ENCODE measurements around the gene PROCA1. TPM values are rescaled to one million over a fixed set of nuclear protein-coding genes. Genes with fewer than 3 reads are reported as not detected.

PROCA1 gene
- total RNA-seq, 1 donor from 2014 or later = 12.5 TPM

- peak overlapping the region; percentile 78 for H3K4me3 ChIP-seq
- no peak overlapping the region for H3K9ac ChIP-seq
- H4K20me1 ChIP-seq (ENCODE audit: low read depth) = peaks cover 67% of the 10 kb centered on the region
- H3K4me1 ChIP-seq = peaks cover 16% of the 10 kb centered on the region
- H3K27ac ChIP-seq = peak overlapping the region; percentile 41
- H3K4me3 Mint-ChIP-seq = peak overlapping the region; percentile 91
- H3K4me1 Mint-ChIP-seq = peaks cover 31% of the 10 kb centered on the region
- no peaks in the 10 kb centered on the region for H3K9me3 Mint-ChIP-seq
- peak overlapping the region; percentile 89 for H3K27ac Mint-ChIP-seq
- H3K79me2 ChIP-seq (ENCODE audit: low read depth) = peaks cover 55% of the 10 kb centered on the region
- TF ChIP-seq EZH2phosphoT487 (IDR thresholded peaks at IDR 0.05) (no peak), CTCF (IDR thresholded peaks at IDR 0.05) (no peak), EZH2 (IDR thresholded peaks at IDR 0.05) (no peak)
- peaks cover 4% of the 10 kb centered on the region for H3K36me3 Mint-ChIP-seq
- no peaks in the 10 kb centered on the region for H3K9me3 ChIP-seq (ENCODE audit: low read depth)
- H3K4me2 ChIP-seq = peak overlapping the region; percentile 88
- H3K27me3 ChIP-seq = no peaks in the 10 kb centered on the region
- peaks cover 82% of the 10 kb centered on the region for H3F3A ChIP-seq (ENCODE audit: low read depth)
- H2AFZ ChIP-seq (replicated peaks) = no peak overlapping the region
- DNase-seq (ENCODE audit: low spot score) = peak; percentile 63
- peaks cover 7% of the 10 kb centered on the region for H3K36me3 ChIP-seq
- peaks cover 4% of the 10 kb centered on the region for H3K27me3 Mint-ChIP-seq (ENCODE audit: insufficient read depth, low read depth)
These were observed 34.9 kb upstream of the PROCA1 start for GRCh38 chr17:28746611-28747050.

- H3K4me2 ChIP-seq = peak overlapping the region; percentile 88
- peak overlapping the region; percentile 100 for H3K27ac ChIP-seq
- peaks cover 64% of the 10 kb centered on the region for H4K20me1 ChIP-seq (ENCODE audit: low read depth)
- no peak overlapping the region for H3K9ac ChIP-seq
- Mint-ChIP-seq H3K27ac (peak overlapping the region; percentile 53), H3K27me3 (ENCODE audit: insufficient read depth, low read depth) (peaks cover 4% of the 10 kb centered on the region), H3K4me3 (peak overlapping the region; percentile 91), H3K9me3 (no peaks in the 10 kb centered on the region), H3K36me3 (peaks cover 4% of the 10 kb centered on the region), H3K4me1 (peaks cover 31% of the 10 kb centered on the region)
- no peaks in the 10 kb centered on the region for H3K9me3 ChIP-seq (ENCODE audit: low read depth)
- no peak for DNase-seq (ENCODE audit: low spot score)
- H3K27me3 ChIP-seq = no peaks in the 10 kb centered on the region
- H3K36me3 ChIP-seq = peaks cover 7% of the 10 kb centered on the region
- peaks cover 16% of the 10 kb centered on the region for H3K4me1 ChIP-seq
- no peak for TF ChIP-seq EZH2phosphoT487 (IDR thresholded peaks at IDR 0.05)
- no peak for TF ChIP-seq CTCF (IDR thresholded peaks at IDR 0.05)
- TF ChIP-seq EZH2 (IDR thresholded peaks at IDR 0.05) = no peak
- H3F3A ChIP-seq (ENCODE audit: low read depth) = peaks cover 77% of the 10 kb centered on the region
- H3K79me2 ChIP-seq (ENCODE audit: low read depth) = peaks cover 48% of the 10 kb centered on the region
- peak overlapping the region; percentile 78 for H3K4me3 ChIP-seq
- no peak overlapping the region for H2AFZ ChIP-seq (replicated peaks)
These were observed 34.2 kb upstream of the PROCA1 start for GRCh38 chr17:28745786-28746411.

- no peak overlapping the region for H2AFZ ChIP-seq (replicated peaks)
- no peaks in the 10 kb centered on the region for H3K27me3 ChIP-seq
- peaks cover 16% of the 10 kb centered on the region for H3K4me1 ChIP-seq
- Mint-ChIP-seq H3K4me1 (peaks cover 25% of the 10 kb centered on the region), H3K27ac (peak overlapping the region; percentile 96), H3K27me3 (ENCODE audit: insufficient read depth, low read depth) (peaks cover 4% of the 10 kb centered on the region), H3K4me3 (peak overlapping the region; percentile 91), H3K9me3 (no peaks in the 10 kb centered on the region), H3K36me3 (peaks cover 2% of the 10 kb centered on the region)
- no peak for TF ChIP-seq EZH2 (IDR thresholded peaks at IDR 0.05)
- TF ChIP-seq CTCF (IDR thresholded peaks at IDR 0.05) = peak; percentile 2
- peaks cover 70% of the 10 kb centered on the region for H3F3A ChIP-seq (ENCODE audit: low read depth)
- peak overlapping the region; percentile 100 for H3K27ac ChIP-seq
- H3K79me2 ChIP-seq (ENCODE audit: low read depth) = peaks cover 40% of the 10 kb centered on the region
- peaks cover 57% of the 10 kb centered on the region for H4K20me1 ChIP-seq (ENCODE audit: low read depth)
- H3K4me2 ChIP-seq = peak overlapping the region; percentile 88
- DNase-seq (ENCODE audit: low spot score) = peak; percentile 85
- H3K9ac ChIP-seq = peak overlapping the region; percentile 99
- no peaks in the 10 kb centered on the region for H3K9me3 ChIP-seq (ENCODE audit: low read depth)
- no peaks in the 10 kb centered on the region for H3K36me3 ChIP-seq
- peak overlapping the region; percentile 78 for H3K4me3 ChIP-seq
These were observed 33.5 kb upstream of the PROCA1 start for GRCh38 chr17:28744972-28745785.
